Right lobe of liver (tissue), 4 donors: ENCODE data around the gene CLIP2.

Source experiments
- POLR2A ChIP-seq: fragments of 450-650 bp; IDR thresholded peaks from one replicate; pipeline ENCODE4 v1.6.1; 2017; ENCODE audit warnings: antibody characterized with exemption, mild to moderate bottlenecking
- TF ChIP-seq, protein P1 (sequence below), 4 donors: fragments of 200-600 bp in 3 of 4; fragments of 450-650 bp in 1 of 4; IDR thresholded peaks; one replicate each; pipeline versions ENCODE4 v1.5.1 to v1.8.0; 2016 to 2022; ENCODE audit warnings: antibody characterized with exemption in 4 of 4, mild to moderate bottlenecking in 2 of 4
- donor health status: DM: no; HTN: no; CAD: no.
- donor health status: DM: no; HTN: no; CAD: no.
- donor health status: DM: no; HTN: yes; CAD: no.

DNA sequence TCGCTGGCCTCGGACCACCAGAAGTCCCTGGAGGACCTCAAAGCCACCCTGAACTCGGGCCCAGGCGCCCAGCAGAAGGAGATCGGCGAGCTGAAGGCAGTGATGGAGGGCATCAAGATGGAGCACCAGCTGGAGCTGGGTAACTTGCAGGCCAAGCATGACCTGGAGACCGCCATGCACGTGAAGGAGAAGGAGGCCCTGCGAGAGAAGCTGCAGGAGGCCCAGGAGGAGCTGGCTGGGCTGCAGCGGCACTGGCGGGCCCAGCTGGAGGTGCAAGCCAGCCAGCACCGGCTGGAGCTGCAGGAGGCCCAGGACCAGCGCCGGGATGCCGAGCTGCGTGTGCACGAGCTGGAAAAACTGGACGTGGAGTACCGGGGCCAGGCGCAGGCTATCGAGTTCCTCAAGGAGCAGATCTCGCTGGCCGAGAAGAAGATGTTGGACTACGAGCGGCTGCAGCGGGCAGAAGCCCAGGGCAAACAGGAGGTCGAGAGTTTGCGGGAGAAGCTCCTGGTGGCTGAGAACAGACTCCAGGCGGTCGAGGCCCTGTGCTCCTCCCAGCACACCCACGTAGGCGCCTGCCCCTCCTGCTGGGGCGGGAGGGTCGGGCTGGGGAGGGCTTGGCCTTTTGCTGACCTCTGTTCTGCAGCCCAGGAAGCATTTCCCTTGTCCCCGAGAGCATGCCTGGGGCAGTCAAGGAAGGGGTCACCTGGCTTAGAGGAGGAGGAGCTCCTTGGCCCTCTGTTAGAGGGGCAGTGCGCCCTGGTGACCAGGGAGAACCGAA, 87.2 kb downstream of the CLIP2 start:
- TF ChIP-seq, protein P1, sequence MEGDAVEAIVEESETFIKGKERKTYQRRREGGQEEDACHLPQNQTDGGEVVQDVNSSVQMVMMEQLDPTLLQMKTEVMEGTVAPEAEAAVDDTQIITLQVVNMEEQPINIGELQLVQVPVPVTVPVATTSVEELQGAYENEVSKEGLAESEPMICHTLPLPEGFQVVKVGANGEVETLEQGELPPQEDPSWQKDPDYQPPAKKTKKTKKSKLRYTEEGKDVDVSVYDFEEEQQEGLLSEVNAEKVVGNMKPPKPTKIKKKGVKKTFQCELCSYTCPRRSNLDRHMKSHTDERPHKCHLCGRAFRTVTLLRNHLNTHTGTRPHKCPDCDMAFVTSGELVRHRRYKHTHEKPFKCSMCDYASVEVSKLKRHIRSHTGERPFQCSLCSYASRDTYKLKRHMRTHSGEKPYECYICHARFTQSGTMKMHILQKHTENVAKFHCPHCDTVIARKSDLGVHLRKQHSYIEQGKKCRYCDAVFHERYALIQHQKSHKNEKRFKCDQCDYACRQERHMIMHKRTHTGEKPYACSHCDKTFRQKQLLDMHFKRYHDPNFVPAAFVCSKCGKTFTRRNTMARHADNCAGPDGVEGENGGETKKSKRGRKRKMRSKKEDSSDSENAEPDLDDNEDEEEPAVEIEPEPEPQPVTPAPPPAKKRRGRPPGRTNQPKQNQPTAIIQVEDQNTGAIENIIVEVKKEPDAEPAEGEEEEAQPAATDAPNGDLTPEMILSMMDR (IDR thresholded peaks at IDR 0.05), result no peak
- no peak for TF ChIP-seq POLR2A
